Measurements from ENCODE around the gene AFAP1. TPM values are rescaled to one million over a fixed set of nuclear protein-coding genes. Genes with fewer than 3 reads are reported as not detected.

AFAP1 gene
- polyA plus RNA-seq, 2 donors = 2.0 to 4.0 TPM

DNA sequence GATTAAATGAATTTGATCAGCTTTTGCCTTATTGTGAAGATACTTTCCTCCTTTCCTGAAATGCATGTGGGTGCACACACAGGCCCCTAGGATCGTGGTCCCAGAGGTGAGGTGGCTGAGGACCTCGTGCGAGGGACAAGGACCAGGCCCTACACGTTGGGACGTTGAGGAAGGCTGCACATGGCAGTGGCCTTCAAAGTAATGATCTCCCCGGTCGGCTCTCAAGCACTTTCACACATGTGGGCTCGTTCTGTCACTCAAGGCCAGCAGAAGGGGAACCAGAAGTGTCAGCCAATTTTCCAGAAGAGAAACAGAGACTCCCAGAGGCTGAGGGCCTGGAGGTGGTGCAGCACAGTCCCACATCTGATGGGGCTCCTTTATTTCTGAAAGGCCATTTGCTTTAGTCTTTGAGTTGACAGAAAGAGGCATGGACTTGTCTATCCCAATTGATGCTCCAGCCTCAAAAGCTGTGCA is 196.8 kb downstream of the AFAP1 start:
- H3K27ac ChIP-seq (ENCODE audit: low read depth in 2 of 2, low read length in 1 of 2) = no peak overlapping the region
- 75 to 84% methylated on average over 8 of the region's 8 CpGs for WGBS, 2 donors
- no peaks in the 10 kb centered on the region for H3K27me3 ChIP-seq (ENCODE audit: control insufficient read depth in 1 of 2, insufficient read depth in 2 of 2, low read length in 2 of 2)

GRCh38 chr4:7741946-7742806 is 197.5 kb downstream of the AFAP1 start:
- Histone ChIP-seq H3K9me3 (ENCODE audit: control insufficient read depth in 2 of 2, insufficient read depth in 1 of 2, low read depth in 1 of 2, low read length in 1 of 2) (peaks cover 5% of the 10 kb centered on the region in 2 donors), H3K36me3 (ENCODE audit: control insufficient read depth in 2 of 2, insufficient read depth in 2 of 2, low read length in 1 of 2) (no peaks in the 10 kb centered on the region), H3K27ac (ENCODE audit: low read depth in 2 of 2, low read length in 1 of 2) (no peak overlapping the region), H3K27me3 (ENCODE audit: control insufficient read depth in 1 of 2, insufficient read depth in 2 of 2, low read length in 2 of 2) (no peaks in the 10 kb centered on the region), H3K4me1 (ENCODE audit: control insufficient read depth in 2 of 2, insufficient read depth in 2 of 2, low read length in 1 of 2) (peaks cover 0 to 3% of the 10 kb centered on the region in 2 donors), H3K4me3 (ENCODE audit: low read depth in 1 of 2, low read length in 2 of 2) (no peak overlapping the region)
- 84 to 90% methylated on average over 18 of the region's 18 CpGs for WGBS, 2 donors

More for the DNA sequence above, 196.8 kb downstream of the AFAP1 start:
- Histone ChIP-seq H3K4me1 (ENCODE audit: control insufficient read depth in 2 of 2, insufficient read depth in 2 of 2, low read length in 1 of 2) (peaks cover 0 to 3% of the 10 kb centered on the region in 2 donors), H3K9me3 (ENCODE audit: control insufficient read depth in 2 of 2, insufficient read depth in 1 of 2, low read depth in 1 of 2, low read length in 1 of 2) (peaks cover 1 to 3% of the 10 kb centered on the region in 2 donors), H3K4me3 (ENCODE audit: low read depth in 1 of 2, low read length in 2 of 2) (no peak overlapping the region), H3K36me3 (ENCODE audit: control insufficient read depth in 2 of 2, insufficient read depth in 2 of 2, low read length in 1 of 2) (no peaks in the 10 kb centered on the region)

DNA sequence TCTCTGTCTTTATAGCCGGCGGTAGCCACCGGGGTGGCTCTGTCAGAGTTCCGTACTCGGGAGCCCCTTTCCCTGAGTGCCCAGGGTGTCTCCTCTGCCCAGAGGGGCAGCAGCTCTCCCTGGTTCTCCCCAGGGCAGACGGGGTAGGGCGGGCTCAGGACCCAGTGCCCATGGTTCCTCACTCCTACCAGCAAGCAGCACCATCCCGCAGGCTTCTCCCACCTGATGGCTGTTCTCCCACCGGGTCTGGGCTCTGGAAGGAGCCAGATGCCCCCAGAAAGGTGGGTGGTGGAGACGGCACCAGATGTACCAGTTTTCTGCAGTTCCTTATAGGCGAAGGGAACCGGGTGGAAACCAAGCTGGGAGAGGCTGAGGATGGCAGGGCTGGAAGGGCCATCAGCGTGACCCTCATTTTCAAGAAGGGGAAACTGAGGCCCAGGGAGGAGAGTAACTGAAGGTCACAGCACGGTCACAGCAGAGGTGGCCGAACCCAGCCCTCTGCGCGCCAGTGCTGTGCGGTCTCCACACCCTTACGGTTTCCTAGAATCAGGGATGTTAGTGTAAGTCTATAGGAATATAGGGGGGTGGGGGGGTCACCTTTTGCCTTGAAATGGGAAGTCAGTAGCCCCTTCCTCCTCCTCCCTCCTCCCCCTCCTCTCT is 198.7 kb downstream of the AFAP1 start:
- WGBS, 2 donors = 93 to 96% methylated on average over 19 of the region's 19 CpGs
- Histone ChIP-seq H3K27ac (ENCODE audit: low read depth in 2 of 2, low read length in 1 of 2) (no peak overlapping the region), H3K36me3 (ENCODE audit: control insufficient read depth in 2 of 2, insufficient read depth in 2 of 2, low read length in 1 of 2) (no peaks in the 10 kb centered on the region), H3K4me1 (ENCODE audit: control insufficient read depth in 2 of 2, insufficient read depth in 2 of 2, low read length in 1 of 2) (peaks cover 0 to 3% of the 10 kb centered on the region in 2 donors), H3K4me3 (ENCODE audit: low read depth in 1 of 2, low read length in 2 of 2) (no peak overlapping the region), H3K27me3 (ENCODE audit: control insufficient read depth in 1 of 2, insufficient read depth in 2 of 2, low read length in 2 of 2) (no peaks in the 10 kb centered on the region), H3K9me3 (ENCODE audit: control insufficient read depth in 2 of 2, insufficient read depth in 1 of 2, low read depth in 1 of 2, low read length in 1 of 2) (peaks cover 5% of the 10 kb centered on the region in 2 donors)

DNA sequence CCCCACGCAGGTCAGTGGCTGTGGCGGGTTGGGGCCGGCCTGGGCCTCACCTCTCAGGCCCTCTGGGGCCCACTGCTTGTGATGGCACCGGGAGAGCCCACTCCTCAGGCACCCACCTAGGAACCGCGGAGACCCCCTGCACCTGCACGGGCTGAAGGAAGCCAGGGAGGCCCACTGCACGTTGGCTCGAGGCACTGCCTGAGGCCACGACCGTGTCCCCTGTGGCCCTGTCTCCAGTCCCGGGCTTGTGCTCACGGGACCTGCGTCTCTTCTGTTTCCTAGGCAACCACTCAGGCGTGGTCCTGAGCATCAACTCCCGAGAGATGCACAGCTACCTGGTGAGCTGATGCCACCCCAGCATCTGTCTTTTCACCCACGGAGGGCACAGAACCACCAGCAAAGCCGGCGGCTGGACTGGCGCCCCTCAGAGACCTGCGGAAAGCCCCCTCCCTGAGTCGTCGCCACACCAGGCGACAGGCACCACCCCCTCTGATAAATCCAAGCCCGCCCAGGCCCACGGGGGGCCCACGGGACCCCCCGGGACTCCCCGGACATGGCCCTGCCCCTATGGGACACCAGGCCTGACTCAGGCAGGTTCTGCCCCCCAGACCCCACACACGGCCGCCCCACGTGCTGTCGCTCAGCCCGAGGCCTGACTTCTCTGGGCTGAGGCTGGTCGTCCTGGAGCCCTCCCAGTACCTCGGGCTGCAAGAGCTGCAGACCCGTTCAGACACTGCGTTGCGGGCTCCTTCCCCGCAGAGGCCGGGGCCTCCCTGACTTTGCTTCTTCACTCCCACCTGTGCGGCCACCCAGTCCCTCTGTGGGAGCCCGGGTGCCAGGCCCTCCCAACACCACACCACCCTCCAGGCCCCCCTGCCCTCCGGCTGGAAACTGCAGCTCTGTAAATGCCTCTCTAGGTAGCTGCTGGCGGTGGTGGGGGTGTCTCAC is 199.5 kb downstream of the AFAP1 start:
- Histone ChIP-seq H3K4me3 (ENCODE audit: low read depth in 1 of 2, low read length in 2 of 2) (no peak overlapping the region), H3K27ac (ENCODE audit: low read depth in 2 of 2, low read length in 1 of 2) (no peak overlapping the region), H3K9me3 (ENCODE audit: control insufficient read depth in 2 of 2, insufficient read depth in 1 of 2, low read depth in 1 of 2, low read length in 1 of 2) (peaks cover 5 to 8% of the 10 kb centered on the region in 2 donors), H3K27me3 (ENCODE audit: control insufficient read depth in 1 of 2, insufficient read depth in 2 of 2, low read length in 2 of 2) (no peaks in the 10 kb centered on the region), H3K36me3 (ENCODE audit: control insufficient read depth in 2 of 2, insufficient read depth in 2 of 2, low read length in 1 of 2) (no peaks in the 10 kb centered on the region), H3K4me1 (ENCODE audit: control insufficient read depth in 2 of 2, insufficient read depth in 2 of 2, low read length in 1 of 2) (peaks cover 0 to 3% of the 10 kb centered on the region in 2 donors)
- WGBS, 2 donors = 85 to 91% methylated on average over 41 to 45 of the region's 45 CpGs

DNA sequence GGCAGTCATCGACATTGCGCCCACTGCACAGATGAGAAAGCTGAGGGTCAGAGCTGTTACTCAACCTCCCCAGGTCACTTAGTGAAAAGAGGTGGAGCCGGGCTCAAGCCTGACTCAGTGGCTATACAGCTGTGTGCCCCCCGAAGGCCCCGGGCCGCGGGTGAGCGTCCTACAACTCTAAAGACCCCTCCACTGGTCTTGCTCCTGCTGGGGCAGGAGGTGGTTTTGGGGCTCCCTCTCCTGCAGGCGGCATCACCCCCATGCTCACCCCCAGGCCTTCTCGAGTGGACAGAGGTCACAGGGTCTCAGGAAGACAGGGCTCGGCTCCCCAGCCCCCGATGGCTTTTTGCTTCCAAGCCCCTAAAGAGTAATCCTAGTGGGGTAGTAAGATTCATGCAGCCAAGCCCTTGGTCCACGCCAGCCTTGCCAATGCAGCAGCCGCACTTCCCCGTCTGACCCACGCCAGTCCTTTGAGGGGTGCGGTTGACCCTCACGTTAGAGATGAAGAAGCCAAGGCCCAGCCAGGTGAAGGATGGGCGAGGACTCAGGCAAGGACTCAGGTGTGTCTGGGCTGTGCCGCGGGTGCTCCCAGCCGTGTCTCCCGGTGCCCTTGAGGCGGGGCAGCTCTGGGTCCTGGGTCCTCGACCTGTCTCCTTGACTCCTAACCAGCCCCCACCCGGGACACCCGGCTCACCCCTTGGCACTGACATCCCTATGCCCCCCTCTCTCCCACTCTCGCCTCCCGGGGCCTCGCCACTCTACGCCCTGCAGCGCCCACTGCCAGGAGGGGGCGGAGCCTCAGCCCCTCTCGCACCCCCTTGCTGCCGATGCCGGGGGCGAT is 200.4 kb downstream of the AFAP1 start:
- Histone ChIP-seq H3K27me3 (ENCODE audit: control insufficient read depth in 1 of 2, insufficient read depth in 2 of 2, low read length in 2 of 2) (no peaks in the 10 kb centered on the region), H3K9me3 (ENCODE audit: control insufficient read depth in 2 of 2, insufficient read depth in 1 of 2, low read depth in 1 of 2, low read length in 1 of 2) (peaks cover 5 to 8% of the 10 kb centered on the region in 2 donors), H3K36me3 (ENCODE audit: control insufficient read depth in 2 of 2, insufficient read depth in 2 of 2, low read length in 1 of 2) (no peaks in the 10 kb centered on the region), H3K27ac (ENCODE audit: low read depth in 2 of 2, low read length in 1 of 2) (no peak overlapping the region), H3K4me1 (ENCODE audit: control insufficient read depth in 2 of 2, insufficient read depth in 2 of 2, low read length in 1 of 2) (peaks cover 0 to 3% of the 10 kb centered on the region in 2 donors), H3K4me3 (ENCODE audit: low read depth in 1 of 2, low read length in 2 of 2) (no peak overlapping the region)
- WGBS, 2 donors = 91 to 92% methylated on average over 37 of the region's 37 CpGs

DNA sequence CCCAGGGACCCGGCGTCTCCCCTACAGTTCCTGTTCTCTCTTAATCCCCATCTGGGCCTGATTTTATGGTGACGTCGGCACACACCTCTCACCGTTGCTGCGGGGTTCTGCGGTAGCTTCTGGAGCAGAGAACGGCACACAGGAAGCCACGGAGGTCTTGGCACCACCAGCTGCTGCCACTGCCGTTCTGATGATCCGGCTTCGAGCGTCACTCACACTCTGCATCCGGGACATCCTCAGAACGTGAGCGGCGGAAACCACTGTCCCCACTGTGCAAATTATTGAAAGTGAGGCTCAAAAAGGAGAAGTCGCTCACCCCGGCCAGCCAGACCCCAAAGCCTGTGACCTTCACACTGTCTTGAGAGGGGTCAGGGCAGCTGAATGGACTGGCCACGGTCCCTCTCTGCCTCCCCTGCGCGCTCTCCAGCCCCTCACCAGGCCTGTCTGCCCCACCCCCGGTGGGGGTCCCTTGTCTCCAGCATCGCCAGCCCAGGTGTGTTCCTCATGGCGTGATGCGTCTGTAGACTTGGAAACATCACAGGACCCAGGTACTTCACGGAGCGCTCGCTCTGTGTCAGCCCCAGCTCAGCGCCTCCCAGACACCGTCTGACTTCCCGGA is 201.1 kb downstream of the AFAP1 start:
- H3K27me3 ChIP-seq (ENCODE audit: control insufficient read depth in 1 of 2, insufficient read depth in 2 of 2, low read length in 2 of 2) = no peaks in the 10 kb centered on the region
- H3K27ac ChIP-seq (ENCODE audit: low read depth in 2 of 2, low read length in 1 of 2) = no peak overlapping the region
- peaks cover 5 to 8% of the 10 kb centered on the region in 2 donors for H3K9me3 ChIP-seq (ENCODE audit: control insufficient read depth in 2 of 2, insufficient read depth in 1 of 2, low read depth in 1 of 2, low read length in 1 of 2)
- 90 to 92% methylated on average over 32 of the region's 32 CpGs for WGBS, 2 donors
- no peak overlapping the region for H3K4me3 ChIP-seq (ENCODE audit: low read depth in 1 of 2, low read length in 2 of 2)
- H3K36me3 ChIP-seq (ENCODE audit: control insufficient read depth in 2 of 2, insufficient read depth in 2 of 2, low read length in 1 of 2) = no peaks in the 10 kb centered on the region
- H3K4me1 ChIP-seq (ENCODE audit: control insufficient read depth in 2 of 2, insufficient read depth in 2 of 2, low read length in 1 of 2) = no peaks in the 10 kb centered on the region

DNA sequence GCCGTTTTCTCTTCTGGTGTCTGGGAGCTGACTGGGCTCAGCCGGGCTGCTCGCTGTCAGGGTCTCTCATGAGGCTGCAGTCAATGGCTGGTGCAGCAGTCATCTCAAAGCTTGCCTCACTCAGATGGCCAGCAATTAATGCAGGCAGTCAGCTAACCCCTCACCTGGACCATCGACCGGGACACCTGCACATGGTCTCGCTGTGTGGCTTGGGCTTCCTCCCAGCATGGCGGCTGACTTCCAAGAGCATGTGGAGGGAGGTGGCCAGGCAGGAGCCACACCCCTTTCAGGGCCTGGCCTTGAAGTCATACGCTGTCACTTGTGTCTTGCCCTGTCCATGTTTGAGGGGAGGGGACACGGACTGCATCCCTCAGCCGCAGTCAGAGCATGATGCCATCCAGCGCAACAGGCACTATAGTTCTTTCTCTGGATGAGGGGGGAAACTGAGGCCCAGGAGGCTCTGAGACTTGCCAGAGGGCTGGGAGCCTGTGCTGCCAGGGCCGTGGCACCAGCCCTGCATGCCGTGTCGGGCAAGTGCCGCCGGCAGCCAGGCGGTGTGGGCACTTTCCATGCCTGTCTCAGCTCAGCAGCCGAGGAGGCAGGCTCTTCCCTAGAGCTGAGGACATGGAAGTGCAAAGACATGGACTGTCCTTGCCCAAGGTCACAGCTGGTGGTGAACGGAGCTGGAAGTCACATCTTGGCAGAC is 201.8 kb downstream of the AFAP1 start:
- Histone ChIP-seq H3K4me1 (ENCODE audit: control insufficient read depth in 2 of 2, insufficient read depth in 2 of 2, low read length in 1 of 2) (no peaks in the 10 kb centered on the region), H3K27ac (ENCODE audit: low read depth in 2 of 2, low read length in 1 of 2) (no peak overlapping the region), H3K9me3 (ENCODE audit: control insufficient read depth in 2 of 2, insufficient read depth in 1 of 2, low read depth in 1 of 2, low read length in 1 of 2) (peaks cover 5 to 8% of the 10 kb centered on the region in 2 donors), H3K4me3 (ENCODE audit: low read depth in 1 of 2, low read length in 2 of 2) (no peak overlapping the region), H3K36me3 (ENCODE audit: control insufficient read depth in 2 of 2, insufficient read depth in 2 of 2, low read length in 1 of 2) (no peaks in the 10 kb centered on the region), H3K27me3 (ENCODE audit: control insufficient read depth in 1 of 2, insufficient read depth in 2 of 2, low read length in 2 of 2) (no peaks in the 10 kb centered on the region)
- 89 to 94% methylated on average over 14 to 19 of the region's 19 CpGs for WGBS, 2 donors

GRCh38 chr4:7737268-7737645 is 202.4 kb downstream of the AFAP1 start:
- no peaks in the 10 kb centered on the region for H3K36me3 ChIP-seq (ENCODE audit: control insufficient read depth in 2 of 2, insufficient read depth in 2 of 2, low read length in 1 of 2)
- H3K4me1 ChIP-seq (ENCODE audit: control insufficient read depth in 2 of 2, insufficient read depth in 2 of 2, low read length in 1 of 2) = no peaks in the 10 kb centered on the region
- H3K4me3 ChIP-seq (ENCODE audit: low read depth in 1 of 2, low read length in 2 of 2) = no peak overlapping the region
- H3K27me3 ChIP-seq (ENCODE audit: control insufficient read depth in 1 of 2, insufficient read depth in 2 of 2, low read length in 2 of 2) = no peaks in the 10 kb centered on the region
- H3K27ac ChIP-seq (ENCODE audit: low read depth in 2 of 2, low read length in 1 of 2) = no peak overlapping the region
- peaks cover 5 to 8% of the 10 kb centered on the region in 2 donors for H3K9me3 ChIP-seq (ENCODE audit: control insufficient read depth in 2 of 2, insufficient read depth in 1 of 2, low read depth in 1 of 2, low read length in 1 of 2)
- WGBS, 2 donors = 82 to 85% methylated on average over 14 of the region's 14 CpGs
